Erythroblast (primary cell): ENCODE data around the gene LRFN2.

Experiments
- GATA1 ChIP-seq: IDR thresholded peaks from 2 replicates; pipeline ENCODE4 v1.6.1; 2011; ENCODE audit warnings: low read depth, mild to moderate bottlenecking, control low read depth, low read length, moderate library complexity
- POLR2A ChIP-seq: IDR thresholded peaks from 2 replicates; pipeline ENCODE4 v1.6.1; 2011; ENCODE audit warnings: mild to moderate bottlenecking, low read length

GRCh38 chr6:40410821-40411220, 176.3 kb downstream of the LRFN2 start:
- TF ChIP-seq POLR2A: no peak
- TF ChIP-seq GATA1: no peak
